Measurements from ENCODE around the gene F2RL2.

GRCh38 chr5:76579166-76579937, 43.9 kb downstream of the F2RL2 start:
- TF ChIP-seq CTCF (conservative IDR thresholded peaks at IDR 0.05) (no peak), ZFX (IDR thresholded peaks at IDR 0.05) (no peak)
